Left ventricle myocardium inferior (tissue), 1 donor: ENCODE measurements around the gene MRPS31. TPM values are rescaled to one million over a fixed set of nuclear protein-coding genes. Genes with fewer than 3 reads are reported as not detected.
"Not testable (repeated sequence)": the region's sequence is repeated elsewhere in the genome, so short reads cannot be mapped to it uniquely, and the experiment has no call there.

Source experiments
- DNase-seq: peaks from one replicate; pipeline ENCODE4 v3.0.0-alpha.2; 2020
- H3K27ac ChIP-seq: fragments of 200-600 bp; replicated peaks from 2 replicates; pipeline ENCODE4 v1.8.0; 2021
- H3K27me3 ChIP-seq: fragments of 200-600 bp; 2 replicates; pipeline ENCODE4 v1.8.0; 2021; ENCODE audit warnings: low read depth
- H3K36me3 ChIP-seq: fragments of 200-600 bp; 2 replicates; pipeline ENCODE4 v1.8.0; 2021
- H3K4me1 ChIP-seq: fragments of 200-600 bp; 2 replicates; pipeline ENCODE4 v1.8.0; 2021
- H3K4me3 ChIP-seq: fragments of 200-600 bp; 2 replicates; pipeline ENCODE4 v1.8.0; 2021; ENCODE audit warnings: mild to moderate bottlenecking, moderate library complexity
- H3K9me3 ChIP-seq: fragments of 200-600 bp; replicated peaks from 2 replicates; pipeline ENCODE4 v1.8.0; 2021
- CTCF ChIP-seq: fragments of 200-600 bp; IDR thresholded peaks from 2 replicates; pipeline ENCODE4 v1.8.0; 2021; ENCODE audit warnings: antibody characterized with exemption, mild to moderate bottlenecking, borderline replicate concordance
- intact Hi-C: fragments of 100-400 bp; cut with micrococcal nuclease; formaldehyde crosslinking; loops from one replicate; pipeline ENCODE4 v1.11.0; 2022
- total RNA-seq: library from RNA; stranded (reverse); fragmentation: NEBNext Ultra II Directional; extraction: Animal tissue kit (Norgen Biotek cat#: 25700); gene quantifications from one replicate; pipeline ENCODE4 v1.2.1, GENCODE V29; 2021
- donor health status: DM: no; HTN: yes; CAD: no; lungs with severe emphysema.

The MRPS31 gene
- total RNA-seq, 1 donor from 2014 or later: 32.2 TPM

- Histone ChIP-seq H3K4me3 (no peak overlapping the region), H3K27ac (no peak overlapping the region), H3K27me3 (no peaks in the 10 kb centered on the region), H3K9me3 (no peaks in the 10 kb centered on the region), H3K4me1 (peaks cover 23% of the 10 kb centered on the region), H3K36me3 (no peaks in the 10 kb centered on the region)
- DNase-seq: no peak
- no peak for TF ChIP-seq CTCF
- intact Hi-C loops: no loop called here
Observed at GRCh38 chr13:40787062-40787461, 16.1 kb upstream of the MRPS31 start.

GRCh38 chr13:40786568-40786996 is 15.6 kb upstream of the MRPS31 start:
- Histone ChIP-seq H3K27ac (no peak overlapping the region), H3K9me3 (no peaks in the 10 kb centered on the region), H3K36me3 (no peaks in the 10 kb centered on the region), H3K4me1 (peaks cover 23% of the 10 kb centered on the region), H3K4me3 (no peak overlapping the region), H3K27me3 (no peaks in the 10 kb centered on the region)
- DNase-seq: no peak
- intact Hi-C loops: no loop called here
- TF ChIP-seq CTCF: no peak

GRCh38 chr13:40784540-40784939 is 13.6 kb upstream of the MRPS31 start:
- no peaks in the 10 kb centered on the region for H3K36me3 ChIP-seq
- H3K4me3 ChIP-seq: no peak overlapping the region
- DNase-seq: no peak
- intact Hi-C loops: no loop called here
- H3K9me3 ChIP-seq: no peaks in the 10 kb centered on the region
- no peak overlapping the region for H3K27ac ChIP-seq
- TF ChIP-seq CTCF: no peak
- H3K27me3 ChIP-seq: no peaks in the 10 kb centered on the region
- H3K4me1 ChIP-seq: peaks cover 16% of the 10 kb centered on the region

- H3K4me3 ChIP-seq, H3K4me1 ChIP-seq, H3K27me3 ChIP-seq, intact Hi-C loops, H3K9me3 ChIP-seq, DNase-seq, H3K36me3 ChIP-seq, H3K27ac ChIP-seq: not testable (repeated sequence)
Observed at GRCh38 chr13:40782971-40783370, 12.0 kb upstream of the MRPS31 start.

GRCh38 chr13:40781717-40782116 is 10.7 kb upstream of the MRPS31 start:
- H3K36me3 ChIP-seq: no peaks in the 10 kb centered on the region
- H3K4me1 ChIP-seq: peaks cover 11% of the 10 kb centered on the region
- H3K27ac ChIP-seq: no peak overlapping the region
- no peak overlapping the region for H3K4me3 ChIP-seq
- no peaks in the 10 kb centered on the region for H3K9me3 ChIP-seq
- no peak for DNase-seq
- intact Hi-C loops: no loop called here
- H3K27me3 ChIP-seq: no peaks in the 10 kb centered on the region
- no peak for TF ChIP-seq CTCF

GRCh38 chr13:40780822-40781401 is 9.9 kb upstream of the MRPS31 start:
- no peaks in the 10 kb centered on the region for H3K27me3 ChIP-seq
- H3K9me3 ChIP-seq: no peaks in the 10 kb centered on the region
- intact Hi-C loops: no loop called here
- no peak overlapping the region for H3K4me3 ChIP-seq
- no peak for TF ChIP-seq CTCF
- peaks cover 7% of the 10 kb centered on the region for H3K4me1 ChIP-seq
- H3K36me3 ChIP-seq: no peaks in the 10 kb centered on the region
- H3K27ac ChIP-seq: no peak overlapping the region
- no peak for DNase-seq
